HUDEP-2 (cell line): ENCODE results near the gene RAP1GAP.
"Not testable (repeated sequence)": the region's sequence is repeated elsewhere in the genome, so short reads cannot be mapped to it uniquely, and the experiment has no call there.

Experiments
- DNase-seq, 76 experiments: peaks; one replicate each; lab custom pipeline; 2025; ENCODE audit not compliant: unreplicated experiment in 76 of 76; lab: John Stamatoyannopoulos, UW

RAP1GAP gene

DNA sequence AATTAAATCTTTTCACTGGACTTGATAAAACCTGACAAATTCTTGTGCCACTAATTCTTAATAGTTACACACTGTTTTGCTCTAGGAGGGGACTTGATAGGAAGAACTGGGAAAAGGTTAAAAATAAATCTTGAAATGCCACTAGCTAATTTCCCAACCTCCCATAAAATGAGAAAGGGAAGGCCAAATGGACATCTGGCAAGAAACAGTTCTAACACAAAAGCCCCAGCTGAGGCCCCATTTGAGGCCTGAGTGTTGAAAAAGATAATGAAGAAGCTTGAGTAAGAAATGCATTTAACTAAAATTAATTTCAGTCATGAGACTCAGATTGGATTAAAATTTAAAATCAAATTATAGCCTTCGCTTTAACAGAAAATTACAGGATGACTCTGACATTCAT lies 11.2 kb upstream of the RAP1GAP start:
- DNase-seq: no peak

- no peak for DNase-seq
Observed at GRCh38 chr1:21677168-21677567, 8.0 kb upstream of the RAP1GAP start.

- DNase-seq: no peak
Observed at GRCh38 chr1:21674957-21675356, 5.8 kb upstream of the RAP1GAP start.

DNA sequence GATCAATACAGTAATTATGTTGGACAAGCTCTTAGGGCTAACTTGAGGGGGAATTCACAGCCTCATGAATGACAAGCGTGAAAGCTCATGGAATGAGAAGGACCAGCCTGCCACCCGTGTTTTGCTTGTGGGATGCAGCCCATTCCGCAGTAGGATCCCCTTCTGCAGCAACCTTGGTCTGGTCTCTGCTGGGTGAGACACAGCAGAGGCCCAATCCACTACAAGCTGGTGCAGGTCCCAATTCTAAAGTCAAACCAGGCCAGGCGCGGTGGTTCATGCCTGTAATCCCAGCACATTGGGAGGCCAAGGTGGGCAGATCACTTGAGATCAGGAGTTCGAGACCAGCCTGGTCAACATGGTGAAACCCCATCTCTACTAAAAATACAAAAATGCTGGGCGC lies 4.7 kb upstream of the RAP1GAP start:
- DNase-seq: not testable (repeated sequence)

DNA sequence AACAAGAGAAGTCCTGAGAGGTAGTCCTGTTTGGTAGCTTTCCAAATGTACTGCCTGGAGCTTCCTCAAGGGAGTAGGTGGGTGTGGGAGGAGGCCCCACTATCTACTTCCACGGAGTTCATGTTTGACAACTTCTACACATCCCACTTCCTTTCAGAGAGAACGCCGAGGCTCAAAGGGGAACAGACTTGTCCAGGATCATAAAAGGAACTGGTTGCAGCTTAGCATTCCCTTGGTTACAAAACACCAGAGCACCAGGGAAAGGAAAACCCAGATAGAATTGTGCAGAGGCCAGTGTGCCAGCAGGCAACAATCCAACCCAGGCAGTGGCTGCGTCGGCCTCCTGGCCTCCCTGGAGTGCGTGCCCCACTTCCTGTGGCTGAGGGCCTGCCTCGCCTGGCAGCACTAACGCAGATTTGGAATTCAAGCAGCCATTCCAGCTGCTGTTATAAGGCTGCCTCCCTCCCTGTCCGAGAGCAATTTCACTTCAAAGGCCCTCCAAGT lies 4.2 kb upstream of the RAP1GAP start:
- peak in 10 of 76 experiments; percentile 6 to 39 (median 24) for DNase-seq

- DNase-seq: no peak
Observed at GRCh38 chr1:21672478-21673276, 3.5 kb upstream of the RAP1GAP start.

- DNase-seq: no peak
Observed at GRCh38 chr1:21671915-21672314, 2.8 kb upstream of the RAP1GAP start.

- peak in 46 of 76 experiments; percentile 5 to 59 (median 32) for DNase-seq
Observed at GRCh38 chr1:21670956-21671902, 2.1 kb upstream of the RAP1GAP start.

GRCh38 chr1:21670059-21670881 lies 1.1 kb upstream of the RAP1GAP start:
- no peak for DNase-seq

DNA sequence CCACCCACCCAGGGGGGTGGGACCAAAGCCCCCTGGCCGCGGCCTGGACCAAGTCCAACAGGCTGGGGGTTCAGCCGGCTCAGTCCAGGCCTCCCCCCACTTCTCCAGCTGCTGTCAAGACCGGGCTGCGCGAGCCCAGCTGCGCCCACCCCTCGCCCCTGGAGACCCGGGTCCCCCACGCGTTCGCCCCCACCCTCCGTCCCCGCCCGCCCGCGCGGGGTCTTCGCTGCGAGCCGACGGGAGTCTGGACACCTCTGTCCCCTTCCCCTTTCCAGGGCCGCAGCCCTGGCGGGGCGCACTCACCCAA lies 253 bp downstream of the RAP1GAP start:
- DNase-seq: no peak

DNA sequence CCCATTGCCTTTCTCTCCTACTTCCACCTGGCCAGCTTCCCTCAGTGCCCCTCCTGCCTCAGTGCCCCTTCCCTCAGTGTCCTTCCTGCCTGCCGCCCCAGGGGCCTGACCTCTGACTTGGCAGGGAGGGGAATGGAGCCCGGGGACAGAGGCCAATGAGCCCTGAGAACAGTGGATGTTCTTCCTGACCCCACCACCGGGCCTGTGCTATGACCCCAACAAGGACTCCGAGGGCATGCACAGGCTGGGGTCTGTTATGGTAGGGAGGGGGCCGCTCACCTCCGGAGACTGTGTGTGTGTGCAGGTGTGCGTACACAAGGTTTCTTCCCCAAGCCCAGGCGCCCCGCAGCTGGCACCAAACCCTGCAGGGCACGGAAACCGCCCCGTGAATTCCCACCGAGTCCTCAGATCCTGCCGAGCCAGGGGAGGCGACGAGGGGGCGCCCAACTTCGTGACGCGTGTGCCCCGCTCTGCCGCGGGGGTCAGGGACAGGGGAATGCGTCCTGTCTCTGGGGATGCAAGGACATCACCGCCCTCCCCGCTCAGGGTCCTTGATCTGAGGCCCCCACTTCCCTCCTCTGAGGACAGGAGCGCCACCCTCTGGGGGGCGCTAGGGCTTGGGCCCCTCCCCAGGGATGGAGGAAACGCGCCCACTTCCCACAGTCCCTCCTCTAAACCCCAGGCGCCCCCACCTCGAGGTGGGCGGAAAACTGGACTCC lies 766 bp downstream of the RAP1GAP start:
- no peak for DNase-seq

GRCh38 chr1:21667348-21668231 lies 1.6 kb downstream of the RAP1GAP start:
- DNase-seq: no peak

- DNase-seq: no peak
Observed at GRCh38 chr1:21666576-21667320, 2.4 kb downstream of the RAP1GAP start.

GRCh38 chr1:21665711-21666575 lies 3.2 kb downstream of the RAP1GAP start:
- no peak for DNase-seq

- DNase-seq: no peak
Observed at GRCh38 chr1:21664806-21665588, 4.2 kb downstream of the RAP1GAP start.

DNA sequence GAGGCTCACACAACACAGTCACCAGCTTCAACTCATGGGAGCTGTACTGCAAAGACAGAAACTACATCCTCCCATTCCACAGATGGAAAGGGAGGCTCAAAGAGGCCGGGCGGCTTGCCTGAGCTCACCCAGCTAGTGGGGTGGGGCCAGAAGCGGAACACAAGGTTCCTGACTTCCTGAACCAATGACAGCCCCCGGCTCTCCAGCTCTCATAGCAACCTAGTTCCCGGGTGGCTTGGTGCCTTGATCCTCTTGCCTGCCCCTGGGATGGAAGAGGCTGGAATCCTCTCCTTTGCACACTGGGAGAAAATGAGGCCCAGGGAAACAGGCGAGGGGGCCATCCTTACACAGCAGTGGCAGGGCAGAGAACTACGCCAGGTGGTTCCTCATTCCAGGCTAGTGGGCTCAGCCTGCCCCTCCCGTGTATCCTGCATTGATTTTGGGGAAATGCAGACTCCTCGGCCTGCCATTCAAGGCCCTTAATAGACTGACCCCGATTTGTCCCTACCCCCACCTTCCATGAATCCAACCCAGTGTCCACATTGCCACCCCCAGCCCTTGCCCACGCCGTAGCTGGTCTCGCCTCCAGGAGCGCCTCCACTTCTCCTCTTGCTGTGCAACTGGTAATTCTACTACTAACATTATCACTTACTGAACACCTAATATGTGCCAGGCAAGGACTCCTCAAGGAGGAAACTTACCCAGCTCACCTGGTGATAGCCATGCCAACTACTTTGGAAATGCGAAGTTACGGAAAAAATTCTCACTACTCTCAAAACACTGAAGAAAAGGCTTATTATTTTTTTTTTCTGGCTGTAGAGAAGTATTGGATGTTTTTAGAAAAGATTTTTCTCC lies 5.0 kb downstream of the RAP1GAP start:
- DNase-seq: no peak
